HL-60 (cell line): ENCODE results near the gene PRSS33.

Source experiments
- CTCF ChIP-seq: IDR thresholded peaks from one replicate; pipeline ENCODE4 v1.5.1; 2011; ENCODE audit warnings: low read length, control low read depth, inconsistent platforms; ENCODE audit not compliant: insufficient read depth
- POLR2AphosphoS5 ChIP-seq: IDR thresholded peaks from 2 replicates; pipeline ENCODE4 v1.6.1; 2012; ENCODE audit warnings: low read depth
- REST ChIP-seq: IDR thresholded peaks from 2 replicates; pipeline ENCODE4 v1.6.1; 2012; ENCODE audit warnings: low read depth; ENCODE audit not compliant: insufficient replicate concordance
- SPI1 ChIP-seq: IDR thresholded peaks from 2 replicates; pipeline ENCODE4 v1.6.1; 2012; ENCODE audit warnings: low read depth, mild to moderate bottlenecking, borderline replicate concordance

GRCh38 chr16:2833776-2834175, 46.4 kb upstream of the PRSS33 start:
- no peak for TF ChIP-seq CTCF
- TF ChIP-seq POLR2AphosphoS5 = no peak
- no peak for TF ChIP-seq REST
- TF ChIP-seq SPI1 = no peak
